ENCODE results near the gene DHRS4.
"Not testable (repeated sequence)": the region's sequence is repeated elsewhere in the genome, so short reads cannot be mapped to it uniquely, and the experiment has no call there.

DHRS4 gene

GRCh38 chr14:23977208-23977607 is 23.6 kb downstream of the DHRS4 start:
- not testable (repeated sequence) for DNase-seq (ENCODE audit: low read depth, low spot score); H3K27ac ChIP-seq

DNA sequence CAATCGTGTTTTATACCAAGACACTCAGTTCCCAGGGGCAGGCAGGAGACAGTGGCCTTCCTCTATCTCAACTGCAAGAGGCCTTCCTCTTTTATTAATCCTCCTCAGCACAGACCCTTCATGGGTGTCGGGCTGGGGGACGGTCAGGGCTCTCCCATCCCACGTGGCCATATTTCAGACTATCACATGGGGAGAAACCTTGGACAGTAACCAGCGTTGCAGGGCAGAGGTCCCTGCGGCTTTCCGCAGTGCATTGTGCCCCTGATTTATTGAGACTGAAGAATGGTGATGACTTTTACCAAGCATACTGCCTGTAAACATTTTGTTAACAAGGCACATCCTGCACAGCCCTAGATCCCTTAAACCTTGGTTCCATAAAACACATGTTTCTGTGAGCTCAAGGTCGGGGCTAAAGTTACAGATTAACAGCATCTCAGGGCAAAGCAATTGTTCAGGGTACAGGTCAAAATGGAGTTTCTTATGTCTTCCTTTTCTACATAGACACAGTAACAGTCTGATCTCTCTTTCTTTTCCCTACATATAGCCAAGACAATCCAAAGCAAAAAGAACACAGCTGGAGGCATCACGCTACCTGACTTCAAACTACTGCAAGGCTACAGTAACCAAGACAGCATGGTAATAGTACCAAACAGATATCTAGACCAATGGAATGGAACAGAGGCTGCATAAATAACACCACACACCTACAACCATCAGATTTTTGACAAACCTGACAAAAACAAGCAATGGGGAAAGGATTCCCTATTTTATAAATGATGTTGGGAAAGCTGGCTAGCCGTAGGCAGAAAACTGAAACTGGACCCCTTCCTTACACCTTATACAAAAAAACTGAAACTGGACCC is 28.6 kb downstream of the DHRS4 start:
- not testable (repeated sequence) for H3K27ac ChIP-seq; DNase-seq (ENCODE audit: low read depth, low spot score)

- H3K27ac ChIP-seq, result peak overlapping the region; percentile 13
- peak; percentile 60 for DNase-seq (ENCODE audit: low read depth, low spot score)
These were observed 31.5 kb downstream of the DHRS4 start for GRCh38 chr14:23984891-23985602.

DNA sequence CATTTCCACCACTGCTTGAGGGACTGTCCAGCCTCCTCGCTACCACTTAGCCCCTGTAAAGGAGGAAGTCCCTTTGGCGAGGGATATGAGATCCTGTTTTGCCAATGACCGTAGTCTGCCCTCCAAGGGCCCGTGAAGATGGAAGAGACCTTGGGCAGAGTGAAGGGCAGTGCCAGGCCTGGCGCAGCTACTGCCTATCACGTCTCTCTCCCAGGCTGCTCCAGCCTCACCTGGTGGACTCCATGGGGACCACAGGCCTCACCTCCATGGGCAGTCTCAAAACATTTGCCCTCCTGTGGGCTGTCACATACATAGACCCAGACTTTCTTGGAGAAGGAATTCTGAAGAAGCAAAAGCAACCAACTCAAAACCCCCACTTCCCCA is 34.6 kb downstream of the DHRS4 start:
- DNase-seq (ENCODE audit: low read depth, low spot score), result not testable (repeated sequence)
- H3K27ac ChIP-seq, result peak overlapping the region; percentile 40

DNA sequence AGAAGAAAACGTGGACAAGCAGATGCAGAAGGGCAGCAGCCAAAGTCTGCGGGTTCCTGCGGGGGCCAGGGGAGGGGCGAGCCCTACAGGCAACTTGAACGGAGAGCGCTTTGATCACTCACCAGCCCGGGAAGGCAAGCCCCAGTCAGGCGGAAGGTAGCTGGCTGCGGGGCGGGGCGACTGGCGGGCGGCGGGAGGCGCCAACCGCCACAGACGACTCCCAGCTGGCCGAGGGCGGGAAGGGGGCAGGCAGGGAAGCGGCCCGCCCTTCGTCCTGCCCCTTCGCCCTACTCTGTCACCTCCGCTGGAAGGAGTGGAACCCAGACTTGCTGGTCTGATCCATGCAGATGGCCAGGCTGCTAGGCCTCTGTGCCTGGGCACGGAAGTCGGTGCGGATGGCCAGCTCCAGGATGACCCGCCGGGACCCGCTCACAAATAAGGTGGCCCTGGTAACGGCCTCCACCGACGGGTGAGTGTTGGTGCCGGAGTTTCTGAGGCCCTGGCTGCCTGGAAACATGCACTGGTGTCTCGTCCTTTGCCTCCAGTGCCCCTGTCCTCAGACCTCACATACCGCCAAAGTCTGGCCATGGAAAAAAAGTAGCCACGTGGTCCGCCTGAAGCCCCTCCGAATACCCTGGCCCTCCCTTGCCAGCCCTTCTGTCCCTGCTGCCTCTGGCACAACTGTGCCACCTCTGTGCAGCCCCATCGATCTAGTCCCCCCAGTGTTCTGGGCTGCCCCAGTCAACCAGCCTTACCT is 35.2 kb downstream of the DHRS4 start, which contains the start of gene DHRS4L2:
Gene DHRS4L2, plus strand, starts transcription at position 323 of the 757 bp plus-strand sequence. Its CDS starts 19 bp downstream, at position 342.
- peak within 1 kb of the TSS; percentile 40 for H3K27ac ChIP-seq
- DNase-seq (ENCODE audit: low read depth, low spot score), result not testable (repeated sequence)

DNA sequence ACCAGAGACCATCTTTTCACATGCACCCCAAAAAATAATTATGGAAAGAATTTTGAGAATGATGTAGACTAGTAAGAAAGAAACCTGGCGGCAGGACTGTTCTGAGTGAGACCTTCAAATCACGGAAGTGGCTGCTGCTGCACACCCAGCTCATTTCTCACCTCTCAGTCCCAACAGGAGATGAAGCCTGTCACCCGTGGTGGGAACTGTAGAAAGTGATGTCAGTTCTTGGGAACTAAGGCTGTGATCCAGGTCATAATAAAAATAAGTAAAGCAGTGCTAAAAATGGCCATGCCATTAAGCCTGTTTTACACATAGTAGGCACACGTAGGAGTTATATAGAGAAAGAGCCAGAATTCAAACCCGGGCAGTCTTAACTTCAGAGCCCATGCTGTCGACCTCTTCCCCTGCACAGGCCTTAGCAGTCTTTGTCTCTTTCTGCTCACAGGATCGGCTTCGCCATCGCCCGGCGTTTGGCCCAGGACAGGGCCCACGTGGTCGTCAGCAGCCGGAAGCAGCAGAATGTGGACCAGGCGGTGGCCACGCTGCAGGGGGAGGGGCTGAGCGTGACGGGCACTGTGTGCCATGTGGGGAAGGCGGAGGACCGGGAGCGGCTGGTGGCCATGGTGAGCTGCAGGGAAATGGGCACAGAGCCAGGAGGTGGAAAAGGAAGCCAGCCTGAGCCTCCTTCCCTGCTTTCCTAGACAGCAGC is 36.3 kb downstream of the DHRS4 start:
- DNase-seq (ENCODE audit: low read depth, low spot score); H3K27ac ChIP-seq: not testable (repeated sequence)

DNA sequence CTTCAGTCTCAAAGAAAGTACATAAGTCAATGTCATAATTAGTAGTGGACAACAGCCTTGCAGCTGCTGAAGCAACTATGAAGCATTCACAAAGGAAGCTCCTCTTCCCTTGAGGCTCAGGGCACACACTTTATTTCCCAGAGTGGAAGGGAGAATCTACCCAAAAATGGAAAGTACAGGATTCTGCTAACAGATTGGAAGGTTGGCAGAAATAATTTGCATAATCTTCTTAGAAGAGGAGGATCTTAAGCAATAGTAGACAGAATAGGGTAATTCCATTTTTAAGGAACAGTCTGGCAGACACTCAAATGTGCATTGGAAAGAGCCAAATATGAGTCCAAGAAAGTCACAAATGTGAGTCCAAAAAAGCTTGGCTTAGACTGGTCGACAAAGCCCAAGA is 37.4 kb downstream of the DHRS4 start:
- H3K27ac ChIP-seq; DNase-seq (ENCODE audit: low read depth, low spot score): not testable (repeated sequence)

DNA sequence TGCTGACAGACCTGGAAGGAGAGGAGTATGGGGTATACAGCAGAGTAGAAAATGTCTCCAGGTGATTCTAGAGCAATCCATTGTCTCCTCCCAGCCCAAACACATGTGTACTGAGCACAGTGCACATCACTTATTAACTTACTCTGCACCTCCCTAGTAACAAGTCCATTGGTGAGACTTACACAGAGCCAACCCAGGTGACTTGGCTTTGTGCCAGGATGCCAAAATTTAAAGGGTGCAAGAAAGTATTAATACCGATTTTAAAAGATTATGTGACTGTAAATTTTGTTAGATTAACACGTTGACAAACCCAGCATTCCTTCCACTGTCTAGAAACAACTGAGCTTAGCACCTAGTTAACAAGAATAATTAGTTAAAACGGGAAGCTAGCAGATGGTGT is 39.5 kb downstream of the DHRS4 start:
- H3K27ac ChIP-seq; DNase-seq (ENCODE audit: low read depth, low spot score): not testable (repeated sequence)

GRCh38 chr14:23996009-23996408 is 42.4 kb downstream of the DHRS4 start:
- DNase-seq (ENCODE audit: low read depth, low spot score); H3K27ac ChIP-seq: not testable (repeated sequence)

- not testable (repeated sequence) for DNase-seq (ENCODE audit: low read depth, low spot score); H3K27ac ChIP-seq
These were observed 43.3 kb downstream of the DHRS4 start for GRCh38 chr14:23996825-23997224.

GRCh38 chr14:23999640-24000039 is 46.1 kb downstream of the DHRS4 start:
- DNase-seq (ENCODE audit: low read depth, low spot score); H3K27ac ChIP-seq: not testable (repeated sequence)

- DNase-seq (ENCODE audit: low read depth, low spot score); H3K27ac ChIP-seq: not testable (repeated sequence)
These were observed 47.5 kb downstream of the DHRS4 start for GRCh38 chr14:24001078-24001477.

GRCh38 chr14:24001679-24002078 is 48.1 kb downstream of the DHRS4 start:
- not testable (repeated sequence) for H3K27ac ChIP-seq; DNase-seq (ENCODE audit: low read depth, low spot score)

- not testable (repeated sequence) for DNase-seq (ENCODE audit: low read depth, low spot score); H3K27ac ChIP-seq
These were observed 52.9 kb downstream of the DHRS4 start for GRCh38 chr14:24006471-24006816.

DNA sequence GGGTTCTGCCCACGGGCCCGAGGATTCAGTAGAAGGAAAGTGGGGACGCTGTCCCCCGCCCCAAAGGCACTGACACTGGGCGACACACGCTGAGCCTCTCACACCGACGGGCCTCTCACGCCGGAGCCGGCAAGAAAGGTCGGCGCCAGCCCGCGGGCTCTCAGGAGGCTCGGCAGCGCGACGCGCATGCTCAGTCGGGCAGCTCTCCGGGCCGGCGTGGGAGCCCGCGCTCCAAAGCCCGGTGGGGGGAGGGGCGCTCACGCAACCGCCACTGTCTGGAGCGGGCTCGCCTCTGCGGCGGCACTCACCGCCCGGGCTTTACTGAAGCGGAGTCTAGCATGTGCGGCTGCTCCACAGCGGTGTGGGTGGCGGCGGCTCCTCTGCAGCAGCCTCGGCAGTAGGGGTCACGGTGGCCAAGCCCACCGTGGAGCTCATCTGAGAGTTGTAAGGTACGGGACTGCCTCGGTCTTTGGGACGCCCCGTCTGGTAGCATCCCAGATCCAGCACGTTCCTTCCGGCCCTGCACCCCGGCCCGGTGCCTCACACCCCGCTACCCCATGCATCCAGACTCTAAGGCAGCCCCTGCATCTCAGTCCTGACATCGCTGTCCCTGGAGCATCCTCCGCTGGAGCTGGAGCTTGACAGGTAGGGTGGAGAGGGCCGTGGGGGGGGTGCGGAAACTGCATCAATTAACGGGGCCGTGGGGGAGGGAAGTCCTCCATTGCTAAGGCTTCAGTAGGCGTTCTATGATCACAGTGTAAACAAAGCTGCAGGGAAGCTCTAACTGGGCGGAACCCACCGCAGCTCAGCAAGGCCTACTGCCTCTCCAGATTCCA is 53.5 kb downstream of the DHRS4 start:
- not testable (repeated sequence) for DNase-seq (ENCODE audit: low read depth, low spot score); H3K27ac ChIP-seq

DNA sequence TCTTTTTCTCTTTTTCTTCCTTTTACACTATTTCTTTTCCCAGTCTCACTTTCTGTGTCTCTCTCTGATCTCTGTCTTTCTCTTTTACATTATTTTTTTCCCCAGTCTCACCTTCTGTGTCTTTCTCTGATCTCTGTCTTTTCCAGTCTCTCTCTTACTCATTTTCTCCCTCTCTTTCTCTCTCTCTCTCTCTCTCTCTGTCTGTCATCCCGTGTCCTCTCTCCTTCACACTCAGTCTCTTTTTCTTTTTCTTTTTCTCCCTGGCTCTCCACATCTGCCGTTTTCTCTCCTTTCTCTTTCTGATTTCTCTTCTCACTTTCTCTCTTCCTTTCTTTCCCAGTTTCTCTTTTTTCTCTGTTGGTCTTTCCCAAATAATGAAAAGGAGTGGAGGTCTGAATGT is 57.5 kb downstream of the DHRS4 start:
- H3K27ac ChIP-seq, result no peak overlapping the region
- DNase-seq (ENCODE audit: low read depth, low spot score), result no peak

- not testable (repeated sequence) for H3K27ac ChIP-seq; DNase-seq (ENCODE audit: low read depth, low spot score)
These were observed 59.2 kb downstream of the DHRS4 start for GRCh38 chr14:24012726-24013273.

- DNase-seq (ENCODE audit: low read depth, low spot score), result no peak
- H3K27ac ChIP-seq, result no peak overlapping the region
These were observed 60.3 kb downstream of the DHRS4 start for GRCh38 chr14:24013654-24014514.

Measured in epithelial cell of prostate (primary cell).